Measurements from ENCODE around the gene NUDT8. TPM values are rescaled to one million over a fixed set of nuclear protein-coding genes. Genes with fewer than 3 reads are reported as not detected.
"Not testable (repeated sequence)": the region's sequence is repeated elsewhere in the genome, so short reads cannot be mapped to it uniquely, and the experiment has no call there.

NUDT8 gene
- total RNA-seq, 4 donors from 2014 or later: 1.9 to 4.8 (median 3.5) TPM

DNA sequence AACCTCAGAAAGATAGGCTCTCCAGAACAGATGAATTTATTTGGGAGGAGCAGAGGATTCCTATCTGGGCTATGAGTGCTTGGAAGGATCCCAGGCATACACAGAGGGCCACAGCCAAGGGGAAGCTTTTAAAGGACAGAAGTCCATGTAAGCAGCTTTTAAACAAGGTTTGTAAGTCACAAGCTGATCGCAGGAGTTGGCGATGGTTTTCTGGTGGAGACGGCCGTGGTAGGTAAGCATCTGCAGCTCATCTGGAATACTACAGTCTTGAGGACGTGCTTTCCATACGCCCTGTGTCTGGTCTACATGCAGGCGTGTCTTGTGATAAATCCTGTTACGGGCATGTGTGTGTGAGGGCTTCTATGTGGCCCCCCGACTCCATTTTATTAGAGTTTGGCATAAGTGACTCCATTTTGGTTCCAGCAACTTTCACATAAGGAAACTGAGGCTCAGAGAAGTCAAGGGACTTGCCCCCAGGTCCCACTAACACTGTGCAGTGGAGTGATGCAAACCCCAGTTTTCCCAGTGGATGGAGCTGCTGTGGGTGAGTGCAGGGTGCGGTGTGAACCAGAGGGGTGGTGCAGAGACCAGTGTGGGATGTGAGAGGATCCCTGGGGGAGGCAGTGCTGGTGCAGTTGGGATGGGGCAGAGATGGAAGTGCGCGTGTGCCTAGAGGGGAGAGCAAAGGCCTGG, 32.6 kb upstream of the NUDT8 start:
- intact Hi-C loops (cut with DNase I): no loop called here
- H3K4me3 ChIP-seq: no peak overlapping the region
- no peaks in the 10 kb centered on the region for H3K9me3 ChIP-seq
- no peak overlapping the region for H3K27ac ChIP-seq (replicated peaks in 1 of 4)
- DNase-seq (ENCODE audit: extremely low spot score): no peak
- no peaks in the 10 kb centered on the region for H3K27me3 ChIP-seq
- 87% methylated on average over 12 of the region's 12 CpGs for WGBS
- H3K4me1 ChIP-seq: no peaks in the 10 kb centered on the region
- TF ChIP-seq, protein P1, sequence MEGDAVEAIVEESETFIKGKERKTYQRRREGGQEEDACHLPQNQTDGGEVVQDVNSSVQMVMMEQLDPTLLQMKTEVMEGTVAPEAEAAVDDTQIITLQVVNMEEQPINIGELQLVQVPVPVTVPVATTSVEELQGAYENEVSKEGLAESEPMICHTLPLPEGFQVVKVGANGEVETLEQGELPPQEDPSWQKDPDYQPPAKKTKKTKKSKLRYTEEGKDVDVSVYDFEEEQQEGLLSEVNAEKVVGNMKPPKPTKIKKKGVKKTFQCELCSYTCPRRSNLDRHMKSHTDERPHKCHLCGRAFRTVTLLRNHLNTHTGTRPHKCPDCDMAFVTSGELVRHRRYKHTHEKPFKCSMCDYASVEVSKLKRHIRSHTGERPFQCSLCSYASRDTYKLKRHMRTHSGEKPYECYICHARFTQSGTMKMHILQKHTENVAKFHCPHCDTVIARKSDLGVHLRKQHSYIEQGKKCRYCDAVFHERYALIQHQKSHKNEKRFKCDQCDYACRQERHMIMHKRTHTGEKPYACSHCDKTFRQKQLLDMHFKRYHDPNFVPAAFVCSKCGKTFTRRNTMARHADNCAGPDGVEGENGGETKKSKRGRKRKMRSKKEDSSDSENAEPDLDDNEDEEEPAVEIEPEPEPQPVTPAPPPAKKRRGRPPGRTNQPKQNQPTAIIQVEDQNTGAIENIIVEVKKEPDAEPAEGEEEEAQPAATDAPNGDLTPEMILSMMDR (IDR thresholded peaks at IDR 0.05): no peak
- TF ChIP-seq POLR2A (IDR thresholded peaks at IDR 0.05; ENCODE audit: low read depth): no peak
- no peak for TF ChIP-seq EP300 (IDR thresholded peaks at IDR 0.05)
- no peak for TF ChIP-seq POLR2AphosphoS5 (IDR thresholded peaks at IDR 0.05)
- H3K36me3 ChIP-seq: no peaks in the 10 kb centered on the region

DNA sequence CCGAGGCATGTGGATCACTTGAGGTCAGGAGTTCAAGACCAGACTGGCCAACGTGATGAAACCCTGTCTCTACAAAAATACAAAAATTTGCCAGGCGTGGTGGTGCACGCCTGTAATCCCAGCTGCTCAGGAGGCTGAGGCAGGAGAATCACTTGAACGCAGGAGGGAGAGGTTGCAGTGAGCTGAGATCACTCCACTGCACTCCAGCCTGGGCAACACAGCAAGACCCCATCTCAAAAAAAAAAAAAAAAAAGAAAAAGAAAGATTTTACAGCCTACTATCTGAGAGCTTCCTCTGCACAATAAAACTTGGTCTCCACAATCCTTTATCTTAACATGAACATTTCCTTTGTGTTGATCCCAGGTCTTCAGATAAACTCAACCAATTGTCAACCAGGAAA, 31.0 kb upstream of the NUDT8 start:
- H3K4me1 ChIP-seq; intact Hi-C loops (cut with DNase I); H3K27me3 ChIP-seq; H3K36me3 ChIP-seq; H3K9me3 ChIP-seq; H3K27ac ChIP-seq (replicated peaks in 1 of 4); H3K4me3 ChIP-seq; DNase-seq (ENCODE audit: extremely low spot score): not testable (repeated sequence)
- 77% methylated on average over 5 of the region's 5 CpGs for WGBS

DNA sequence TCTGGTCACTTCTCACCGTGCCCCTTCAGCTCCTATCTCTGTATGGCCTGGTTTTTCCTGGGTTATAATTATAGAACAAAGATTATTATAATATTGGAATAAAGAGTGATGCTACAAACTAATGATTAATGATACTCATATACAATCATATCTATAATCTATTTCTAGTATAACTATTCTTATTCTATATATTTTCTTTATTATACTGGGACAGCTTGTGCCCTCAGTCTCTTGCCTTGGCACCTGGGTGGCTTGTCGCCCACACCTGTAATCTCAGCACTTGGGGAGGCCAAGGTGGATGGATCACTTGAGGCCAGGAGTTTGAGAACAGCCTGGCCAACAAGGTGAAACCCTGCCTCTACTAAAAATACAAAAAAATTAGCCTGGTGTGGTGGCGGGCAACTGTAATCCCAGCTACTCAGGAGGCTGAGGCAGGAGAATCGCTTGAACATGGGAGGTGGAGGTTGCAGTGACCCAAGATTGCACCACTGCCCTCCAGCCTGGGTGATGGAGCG, 30.0 kb upstream of the NUDT8 start:
- not testable (repeated sequence) for H3K4me1 ChIP-seq; H3K27ac ChIP-seq (replicated peaks in 1 of 4); H3K9me3 ChIP-seq; H3K4me3 ChIP-seq; DNase-seq (ENCODE audit: extremely low spot score); H3K36me3 ChIP-seq; H3K27me3 ChIP-seq
- WGBS: 65% methylated on average over 5 of the region's 5 CpGs
- intact Hi-C loops (cut with DNase I): loop anchor here (2.0 to 5.0 kb wide), 2 partner anchors 31 to 87 kb away; partner anchors contain the start of gene NUDT8
- TF ChIP-seq, protein P1 (IDR thresholded peaks at IDR 0.05): peak in 1 of 3 experiments; percentile 17

DNA sequence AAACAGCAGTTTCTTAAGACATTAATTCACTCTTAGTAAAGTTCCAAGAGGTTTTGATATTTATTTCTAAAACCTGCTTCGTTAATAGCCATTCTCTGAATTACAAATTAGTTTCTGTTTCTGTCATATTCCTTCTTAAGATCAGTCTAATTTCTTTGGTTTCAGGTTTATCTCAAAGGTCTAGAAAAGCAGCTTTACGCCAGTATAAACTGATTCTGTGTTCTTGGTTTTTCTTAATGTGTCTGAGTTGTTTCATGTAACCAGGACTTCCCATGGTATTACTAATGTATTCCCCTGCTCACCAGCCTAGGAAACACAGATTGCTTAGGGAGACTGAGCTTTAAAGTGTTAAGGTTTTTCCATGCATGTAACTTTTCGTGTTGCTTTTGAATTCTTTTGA, 27.6 kb upstream of the NUDT8 start:
- Histone ChIP-seq H3K4me1 (no peaks in the 10 kb centered on the region), H3K4me3 (no peak overlapping the region), H3K36me3 (no peaks in the 10 kb centered on the region), H3K9me3 (no peaks in the 10 kb centered on the region), H3K27me3 (peaks cover 0 to 7% (median 0%) of the 10 kb centered on the region in 4 donors), H3K27ac (replicated peaks in 1 of 4) (no peak overlapping the region)
- DNase-seq (ENCODE audit: extremely low spot score): no peak
- intact Hi-C loops (cut with DNase I): loop anchor here (5.0 kb wide), 1 partner anchor 85 kb away; no protein-coding TSS in a partner anchor
- no peak for TF ChIP-seq POLR2AphosphoS5 (IDR thresholded peaks at IDR 0.05)
- TF ChIP-seq, protein P1 (IDR thresholded peaks at IDR 0.05): no peak
- WGBS: 38% methylated on average over 3 of the region's 3 CpGs

DNA sequence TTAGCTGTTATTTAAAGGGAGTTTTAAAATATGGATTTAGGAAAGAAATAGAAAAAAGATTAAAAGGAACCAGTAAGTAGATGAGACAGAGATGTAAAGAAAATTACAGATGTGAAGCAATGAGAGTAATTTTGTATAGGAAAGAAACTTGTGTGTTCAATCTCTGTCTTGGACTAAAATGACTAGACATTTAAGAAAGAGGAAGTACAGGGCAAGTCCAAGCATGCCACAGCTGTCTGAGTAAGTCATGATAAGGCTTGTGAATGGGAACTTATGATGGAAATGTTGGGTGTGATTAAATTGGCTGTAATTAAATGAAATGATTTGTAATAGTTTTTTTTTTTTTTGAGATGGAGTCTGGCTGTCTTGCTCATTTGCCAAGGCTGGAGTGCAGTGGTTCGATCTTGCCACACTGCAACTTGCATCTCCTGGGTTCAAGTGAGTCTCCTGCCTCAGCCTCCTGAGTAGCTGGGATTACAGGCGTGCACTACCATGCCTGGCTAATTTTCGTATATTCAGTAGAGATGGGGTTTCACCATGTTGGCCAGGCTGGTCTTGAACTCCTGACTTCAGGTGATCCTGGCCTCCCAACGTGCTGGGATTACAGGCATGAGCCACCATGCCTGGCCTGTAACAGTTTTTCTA, 26.7 kb upstream of the NUDT8 start:
- Histone ChIP-seq H3K27me3 (peaks cover 0 to 10% (median 0%) of the 10 kb centered on the region in 4 donors), H3K4me1 (no peaks in the 10 kb centered on the region), H3K27ac (replicated peaks in 1 of 4) (no peak overlapping the region), H3K9me3 (no peaks in the 10 kb centered on the region), H3K36me3 (no peaks in the 10 kb centered on the region), H3K4me3 (no peak overlapping the region)
- 79% methylated on average over 4 of the region's 4 CpGs for WGBS
- intact Hi-C loops (cut with DNase I): loop anchor here (5.0 kb wide), 1 partner anchor 84 kb away; no protein-coding TSS in a partner anchor
- DNase-seq (ENCODE audit: extremely low spot score): no peak
- TF ChIP-seq, protein P1 (IDR thresholded peaks at IDR 0.05): no peak
- TF ChIP-seq EP300 (IDR thresholded peaks at IDR 0.05): no peak
- TF ChIP-seq POLR2A (IDR thresholded peaks at IDR 0.05; ENCODE audit: low read depth): no peak
- TF ChIP-seq POLR2AphosphoS5 (IDR thresholded peaks at IDR 0.05): no peak

Data from esophagus muscularis mucosa (tissue), 4 donors.